HG02870 (cell line): ENCODE data around the gene CFAP73.
"Not testable (repeated sequence)": the region's sequence is repeated elsewhere in the genome, so short reads cannot be mapped to it uniquely, and the experiment has no call there.

ENCODE experiments used
- ATAC-seq: cut with Tn5 transposase; IDR thresholded peaks from one replicate; pipeline ENCODE4 v1.9.1; 2021; ENCODE audit warnings: mild to moderate bottlenecking, moderate library complexity; ENCODE audit not compliant: unreplicated experiment

The CFAP73 gene

DNA sequence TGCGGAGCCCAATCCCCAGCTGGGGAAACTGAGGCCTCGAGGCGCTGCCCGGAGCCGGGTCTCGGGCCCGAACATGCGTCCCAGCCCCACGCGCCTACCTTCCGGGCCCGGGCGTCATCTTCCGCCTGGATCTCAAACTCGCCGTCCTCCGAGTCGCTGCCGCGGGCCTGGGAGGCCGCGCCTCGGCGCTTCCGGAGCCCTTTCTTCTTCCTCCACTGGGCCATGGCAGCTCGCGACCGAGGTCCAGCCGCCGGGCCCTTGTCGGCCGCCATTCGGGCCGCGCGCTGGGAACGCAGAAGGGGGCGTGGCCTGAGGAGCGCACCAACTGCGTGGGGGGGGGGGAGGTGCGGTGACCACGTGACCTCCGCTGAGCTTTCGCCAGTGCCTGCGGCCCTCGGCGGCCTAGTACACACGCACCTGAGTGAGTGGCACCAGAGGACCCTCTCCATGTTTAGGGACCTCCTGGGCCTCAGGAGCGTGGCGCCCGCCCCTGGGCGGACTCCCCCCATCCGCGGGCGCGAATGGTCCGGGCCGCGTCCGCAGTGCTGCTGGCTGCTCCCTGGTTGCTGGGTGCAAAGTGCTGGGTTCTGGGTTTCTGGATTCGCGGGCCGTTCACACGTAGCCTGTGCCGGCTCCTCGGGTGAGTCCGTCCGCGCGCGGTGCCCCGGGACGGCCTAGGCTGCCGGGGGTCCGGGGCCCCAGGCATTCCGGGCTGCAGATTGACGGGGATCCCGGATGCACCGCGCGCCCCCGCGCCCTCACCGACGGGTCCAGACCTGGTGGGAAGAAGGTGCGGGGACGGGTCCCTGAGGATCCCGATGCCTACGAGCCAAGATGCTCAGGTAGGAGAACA is 35.9 kb downstream of the CFAP73 start, which contains the start of the genes DDX54 and RITA1:
TSS of gene DDX54 (minus strand) at position 299 of the 853 bp plus-strand sequence. CDS start at position 272, 27 bp downstream.
TSS of gene RITA1 (plus strand) at position 542 of the 853 bp plus-strand sequence. CDS start 1,026 bp downstream, outside the sequence.
- ATAC-seq: peak; percentile 36

DNA sequence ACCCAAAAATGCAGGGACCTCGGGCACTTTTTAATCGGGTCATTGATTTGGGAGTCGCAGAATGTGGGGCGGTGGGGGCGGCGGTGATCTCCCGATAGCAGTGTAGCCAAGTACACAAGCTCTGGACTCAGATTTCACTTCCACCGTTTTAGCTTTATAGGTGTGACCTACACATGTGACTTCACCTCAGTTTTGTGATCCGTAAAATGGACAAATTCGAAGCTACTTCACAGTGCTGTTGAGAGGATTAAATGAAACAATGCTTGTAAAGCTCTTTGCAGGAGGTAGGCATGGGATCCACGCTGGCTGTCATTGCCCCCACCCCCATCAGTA is 36.5 kb downstream of the CFAP73 start:
- ATAC-seq: no peak

DNA sequence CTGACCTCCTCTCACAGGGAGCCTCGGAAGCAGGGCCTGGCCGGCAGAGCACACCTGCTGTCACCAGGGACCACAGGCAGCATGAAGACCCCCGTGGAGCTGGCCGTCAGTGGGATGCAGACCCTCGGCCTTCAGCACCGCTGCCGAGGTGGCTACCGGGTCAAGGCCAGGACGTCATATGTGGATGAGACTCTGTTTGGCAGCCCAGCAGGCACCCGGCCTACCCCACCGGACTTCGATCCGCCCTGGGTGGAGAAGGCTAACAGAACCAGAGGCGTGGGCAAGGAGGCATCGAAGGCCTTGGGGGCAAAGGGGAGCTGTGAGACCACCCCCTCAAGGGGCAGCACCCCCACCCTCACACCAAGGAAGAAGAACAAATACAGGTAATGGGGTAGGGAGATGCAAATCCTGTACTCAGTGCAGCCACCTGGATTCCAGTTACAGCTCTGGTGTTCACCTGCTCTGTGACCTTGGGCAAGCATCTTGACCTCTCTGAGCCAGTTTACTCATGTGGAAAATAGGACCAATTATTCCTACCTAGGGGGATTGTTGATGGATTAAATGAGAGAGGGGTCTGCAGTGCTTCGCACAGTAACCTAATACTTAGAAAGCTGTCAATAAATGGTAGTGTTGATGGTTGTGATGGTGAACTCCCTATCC is 37.3 kb downstream of the CFAP73 start:
- ATAC-seq: no peak

DNA sequence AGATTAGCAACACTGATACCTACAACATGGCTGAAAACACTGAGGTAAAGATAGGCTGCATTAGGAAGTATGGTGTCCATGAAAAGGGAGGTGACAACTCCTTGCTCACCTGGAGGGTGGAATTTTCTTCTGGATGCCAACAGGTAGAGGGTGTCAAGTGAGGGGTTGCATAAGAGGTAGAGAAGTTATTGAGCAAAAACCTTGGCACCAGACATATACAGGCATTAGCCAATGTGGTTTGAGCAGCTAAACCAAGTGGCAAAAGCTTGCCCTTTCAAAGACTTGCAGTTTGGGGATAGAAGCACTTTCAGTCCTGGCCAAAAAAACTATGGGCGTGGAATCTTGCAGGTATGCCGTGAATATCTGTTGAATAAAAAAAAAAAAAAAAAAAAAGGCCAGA is 39.8 kb downstream of the CFAP73 start:
- no peak for ATAC-seq

DNA sequence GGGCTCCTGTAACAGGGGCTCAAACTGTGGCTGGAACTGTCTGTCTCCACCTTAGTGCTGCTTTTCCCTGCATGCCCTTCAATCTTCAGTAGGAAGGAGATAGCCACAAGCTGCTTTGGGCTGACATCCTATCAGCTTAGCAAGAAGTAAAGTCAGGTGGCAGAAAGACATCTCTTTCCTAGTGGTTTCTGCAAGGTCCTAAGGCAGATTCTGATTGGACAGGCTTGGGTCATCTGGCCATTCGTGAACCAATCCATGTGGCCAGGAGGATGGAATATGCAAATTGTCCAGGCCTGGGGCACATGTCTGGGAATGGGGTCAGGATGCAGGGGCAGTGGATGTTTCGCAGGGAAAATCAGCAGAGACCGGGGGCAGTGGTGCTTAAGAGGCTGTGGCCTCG is 41.2 kb downstream of the CFAP73 start:
- no peak for ATAC-seq

DNA sequence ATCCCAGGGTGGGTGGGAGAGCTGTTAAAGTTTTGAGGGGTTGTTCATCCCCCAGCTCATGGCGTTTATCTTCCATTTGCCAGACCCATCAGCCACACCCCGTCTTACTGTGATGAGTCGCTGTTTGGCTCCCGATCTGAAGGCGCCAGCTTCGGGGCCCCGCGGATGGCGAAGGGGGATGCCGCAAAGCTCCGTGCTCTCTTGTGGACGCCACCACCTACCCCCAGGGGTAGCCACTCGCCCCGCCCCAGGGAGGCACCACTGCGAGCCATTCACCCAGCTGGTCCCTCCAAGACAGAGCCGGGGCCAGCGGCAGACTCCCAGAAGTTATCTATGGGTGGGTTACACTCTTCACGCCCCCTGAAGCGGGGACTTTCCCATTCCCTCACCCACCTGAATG is 41.7 kb downstream of the CFAP73 start:
- no peak for ATAC-seq

DNA sequence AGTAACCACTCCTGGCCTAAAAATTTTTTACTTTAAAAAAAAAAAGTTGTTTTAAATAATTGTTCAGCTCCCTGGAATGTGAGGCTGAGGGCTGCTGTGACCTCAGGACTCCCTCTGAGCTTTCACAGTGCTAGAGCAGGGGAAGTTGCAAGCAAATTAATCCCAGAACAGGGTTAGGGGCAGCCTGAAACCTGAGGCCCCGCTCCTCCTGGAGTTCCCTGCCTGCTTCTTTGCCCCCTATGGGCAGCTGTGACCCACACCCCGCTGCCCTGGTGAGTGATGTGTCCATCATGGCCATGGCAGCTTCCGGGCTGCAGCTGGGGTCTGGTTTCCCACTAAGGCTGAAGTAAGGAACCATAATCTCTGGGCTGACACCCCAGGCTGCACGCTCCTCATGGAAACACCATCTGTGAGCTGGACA is 45.5 kb downstream of the CFAP73 start:
- ATAC-seq: no peak

DNA sequence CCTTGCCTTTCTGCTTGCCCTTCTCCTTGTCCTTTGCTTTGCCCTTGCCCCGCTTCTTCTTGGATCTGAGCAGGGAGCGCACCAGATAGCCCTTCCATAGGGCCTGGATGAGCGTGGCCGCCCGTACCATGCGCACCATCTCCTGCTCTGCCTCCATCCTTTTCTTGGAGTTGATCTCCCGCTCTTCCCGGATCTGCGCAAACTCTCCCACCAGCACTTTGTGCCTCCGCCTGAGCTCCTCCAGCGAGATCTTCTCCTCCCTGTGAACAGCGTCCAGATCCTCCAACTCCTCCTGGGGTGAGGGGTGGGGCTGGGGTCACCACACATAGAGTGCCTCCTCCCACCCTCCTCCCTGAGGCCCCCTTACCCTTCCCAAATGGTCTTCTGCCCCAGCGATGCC is 46.1 kb downstream of the CFAP73 start:
- ATAC-seq: no peak

DNA sequence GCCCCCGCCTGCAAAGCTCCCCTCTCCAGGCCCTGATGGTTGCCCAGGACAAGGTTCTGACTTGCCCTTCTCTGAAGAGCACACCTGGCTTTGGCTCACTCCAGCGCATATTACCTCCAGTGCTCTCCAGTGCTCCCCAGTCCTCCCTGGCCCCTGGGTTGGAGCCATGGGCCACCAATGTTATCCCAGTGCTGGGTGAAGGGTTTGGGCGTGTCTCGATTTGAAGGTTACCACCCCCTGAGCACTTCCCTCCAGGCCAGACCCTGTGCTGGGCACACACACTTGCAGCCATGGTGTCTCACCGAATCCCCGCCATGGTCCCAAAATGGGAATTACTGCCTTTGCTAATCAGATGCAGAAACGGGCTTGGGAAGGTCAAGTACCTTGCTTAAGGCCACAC is 47.1 kb downstream of the CFAP73 start:
- no peak for ATAC-seq

DNA sequence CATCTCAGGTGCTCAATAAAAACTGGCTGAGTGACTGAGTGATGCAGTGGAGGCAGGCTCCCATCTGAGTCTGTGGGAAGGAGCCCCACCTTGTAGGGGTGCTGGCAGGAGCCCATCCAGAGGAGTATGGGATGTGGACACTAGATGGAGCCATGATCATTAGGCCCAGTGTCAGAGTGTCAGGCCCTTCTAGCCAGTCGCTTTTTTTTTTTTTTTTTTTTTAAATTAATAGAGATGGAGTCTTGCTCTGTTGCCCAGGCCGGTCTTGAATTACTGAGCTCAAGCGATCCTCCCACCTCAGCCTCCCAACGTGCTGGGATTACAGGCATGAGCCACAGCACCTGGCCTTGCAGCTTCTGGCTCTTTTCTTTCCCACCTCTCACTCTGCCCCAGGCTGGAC is 47.5 kb downstream of the CFAP73 start:
- ATAC-seq: no peak

DNA sequence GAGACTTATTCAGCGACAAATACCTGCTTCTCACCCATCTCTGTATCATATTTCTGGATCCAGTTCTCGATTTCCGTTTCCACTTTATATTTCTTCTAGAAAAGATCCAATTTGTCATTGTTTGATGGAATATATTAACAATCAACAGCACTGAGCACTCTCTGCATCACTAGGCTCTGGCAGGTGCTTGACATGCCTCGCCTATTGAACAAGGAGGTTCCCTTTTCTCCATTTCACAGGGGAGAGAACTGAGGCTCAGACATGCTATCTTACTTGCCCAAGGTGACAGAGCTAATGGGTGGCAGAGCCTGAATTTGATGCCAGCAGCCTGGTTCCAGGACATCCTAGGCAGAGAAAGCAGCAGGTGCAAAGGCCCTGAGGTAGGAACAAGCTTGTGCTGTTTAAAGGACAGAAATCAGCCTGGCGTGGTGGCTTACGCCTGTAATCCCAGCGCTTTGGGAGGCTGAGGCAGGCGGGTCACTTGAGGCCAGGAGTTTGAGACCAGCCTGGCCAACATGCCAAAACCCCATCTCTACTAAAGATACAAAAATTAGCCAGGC is 48.1 kb downstream of the CFAP73 start:
- ATAC-seq: no peak

DNA sequence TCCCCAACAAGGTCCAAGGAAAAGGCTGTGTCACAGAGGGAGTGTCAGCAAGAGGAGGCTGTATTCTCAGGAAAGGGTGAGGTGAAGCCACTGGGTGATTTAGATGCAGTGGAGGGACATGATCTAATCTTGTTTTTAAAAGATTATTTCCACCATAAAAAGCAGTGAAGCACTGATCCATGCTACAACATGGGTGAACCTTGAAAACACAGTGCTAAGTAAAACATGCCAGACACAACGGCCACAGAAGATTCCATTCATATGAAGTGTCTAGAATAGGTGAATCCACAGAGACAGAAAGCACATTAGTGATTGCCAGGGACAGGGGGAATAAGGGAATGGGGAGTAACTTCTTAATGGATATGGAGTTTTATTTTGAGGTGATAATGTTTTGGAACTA is 48.8 kb downstream of the CFAP73 start:
- no peak for ATAC-seq

DNA sequence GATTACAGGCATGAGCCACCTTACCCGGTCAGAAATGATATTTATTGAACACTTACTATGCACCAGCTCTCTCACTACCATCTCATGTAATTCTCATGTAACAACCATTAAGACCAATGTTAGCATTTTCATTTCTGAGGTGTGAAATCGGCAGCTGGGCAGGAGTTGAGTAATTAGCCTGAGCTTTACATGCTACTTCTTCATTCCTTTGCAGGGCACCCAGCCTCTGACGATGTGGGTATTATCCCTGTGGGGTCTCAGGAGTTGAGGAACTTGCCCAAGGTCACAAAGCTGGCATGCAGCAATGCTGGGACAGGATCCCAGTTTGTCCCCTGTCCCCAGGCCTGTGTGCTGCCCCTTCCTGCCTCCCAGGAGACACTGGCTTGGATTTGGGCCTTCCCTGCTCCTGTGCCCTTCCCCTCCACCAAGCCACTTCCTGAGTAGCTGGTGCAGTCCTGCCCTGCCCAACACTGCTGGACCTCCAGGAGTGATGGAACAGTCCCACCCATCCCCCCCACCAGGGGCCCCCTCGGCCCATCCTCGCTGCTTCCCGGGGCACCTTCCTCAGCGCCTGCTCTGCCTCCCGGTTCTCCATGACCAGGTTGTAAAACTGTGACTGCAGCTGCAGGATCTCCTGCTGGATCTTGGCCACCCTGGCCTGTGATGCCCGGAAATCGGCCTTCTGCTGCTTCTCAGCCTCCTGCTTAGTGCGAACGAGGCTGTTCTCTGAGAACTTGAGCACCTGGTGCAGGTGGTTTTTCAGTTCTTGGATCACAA is 50.7 kb downstream of the CFAP73 start:
- ATAC-seq: no peak

DNA sequence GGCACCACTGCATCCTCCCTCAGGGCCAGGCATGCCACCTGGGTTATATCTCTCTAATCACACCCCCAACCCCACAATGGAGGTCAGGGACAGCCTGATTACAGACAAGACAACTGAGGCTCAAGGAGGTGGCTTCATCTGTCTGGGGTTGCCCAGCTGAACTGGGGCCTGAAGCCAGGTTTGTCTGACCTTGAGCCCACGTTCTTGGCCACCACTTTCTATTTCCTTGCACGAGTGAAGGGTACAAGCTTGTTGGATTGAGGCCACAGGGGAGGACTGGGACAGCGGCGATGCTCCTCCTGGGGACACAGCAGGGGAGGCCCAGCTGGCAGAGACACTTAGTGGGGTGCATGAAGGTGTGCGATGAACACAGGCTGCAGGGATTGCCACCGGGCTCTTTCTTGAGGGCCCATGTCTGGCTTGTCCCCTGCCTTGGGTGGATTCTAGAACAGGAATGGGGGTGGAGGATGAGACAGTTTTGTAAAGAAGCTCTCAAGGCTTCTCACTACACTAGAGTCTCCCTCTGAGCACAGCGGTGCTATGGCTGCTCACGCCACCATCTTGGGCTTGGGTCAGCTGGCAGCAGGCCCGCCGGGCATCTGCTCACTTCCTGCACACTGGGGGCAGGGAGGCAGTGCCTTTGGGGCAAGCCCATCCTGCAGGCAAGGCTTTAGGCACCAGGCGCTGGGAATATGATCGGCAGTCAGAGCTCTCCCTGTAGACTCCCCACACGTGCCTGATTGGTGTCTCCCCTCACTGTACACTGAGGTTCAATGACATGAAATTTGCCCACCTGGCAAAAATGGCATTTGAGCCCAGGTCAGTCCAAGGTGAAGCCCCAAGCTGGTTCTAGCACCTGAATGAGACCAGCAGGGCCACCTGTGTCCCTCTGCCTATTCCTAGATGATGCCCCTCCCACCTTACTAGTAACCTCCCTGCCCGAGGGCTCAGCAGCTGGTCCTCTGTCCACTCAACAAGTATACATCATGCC is 52.0 kb downstream of the CFAP73 start:
- ATAC-seq: no peak

DNA sequence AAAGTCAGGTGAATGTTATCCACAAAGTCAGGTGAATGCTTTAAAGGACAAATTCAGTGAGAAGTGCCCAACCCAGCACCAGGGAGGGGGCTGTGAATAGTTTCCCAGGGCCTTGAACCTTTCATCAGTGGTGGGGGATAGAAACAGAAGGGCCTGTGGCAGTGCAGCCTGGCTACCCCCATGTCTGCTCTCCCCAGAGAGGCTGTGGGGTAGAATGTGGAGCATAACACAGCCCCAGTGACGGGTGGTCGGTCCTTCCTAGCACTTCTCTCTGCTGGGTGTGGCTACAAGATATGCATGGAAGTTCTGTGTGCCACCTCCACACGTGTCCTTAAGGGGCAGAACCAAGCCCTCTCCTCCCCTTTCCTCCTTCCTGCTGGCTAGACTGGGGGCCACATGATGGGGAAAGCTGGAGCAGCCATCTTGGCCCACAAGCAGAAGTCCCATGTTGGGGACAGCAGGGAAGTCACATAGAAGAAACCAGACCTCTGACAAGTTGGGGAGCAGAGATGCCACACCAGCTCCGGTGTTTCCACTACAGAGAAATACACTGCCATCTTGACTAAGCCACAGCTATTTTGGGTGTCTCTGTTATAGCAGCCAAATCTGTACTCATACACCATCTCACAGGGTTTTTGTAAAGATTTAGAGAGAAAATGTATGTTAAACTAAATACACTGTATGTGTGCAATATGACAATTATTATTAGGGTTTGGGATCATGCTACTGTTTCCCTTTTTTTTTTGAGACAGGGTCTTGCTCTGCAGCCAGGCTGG is 53.0 kb downstream of the CFAP73 start:
- no peak for ATAC-seq

DNA sequence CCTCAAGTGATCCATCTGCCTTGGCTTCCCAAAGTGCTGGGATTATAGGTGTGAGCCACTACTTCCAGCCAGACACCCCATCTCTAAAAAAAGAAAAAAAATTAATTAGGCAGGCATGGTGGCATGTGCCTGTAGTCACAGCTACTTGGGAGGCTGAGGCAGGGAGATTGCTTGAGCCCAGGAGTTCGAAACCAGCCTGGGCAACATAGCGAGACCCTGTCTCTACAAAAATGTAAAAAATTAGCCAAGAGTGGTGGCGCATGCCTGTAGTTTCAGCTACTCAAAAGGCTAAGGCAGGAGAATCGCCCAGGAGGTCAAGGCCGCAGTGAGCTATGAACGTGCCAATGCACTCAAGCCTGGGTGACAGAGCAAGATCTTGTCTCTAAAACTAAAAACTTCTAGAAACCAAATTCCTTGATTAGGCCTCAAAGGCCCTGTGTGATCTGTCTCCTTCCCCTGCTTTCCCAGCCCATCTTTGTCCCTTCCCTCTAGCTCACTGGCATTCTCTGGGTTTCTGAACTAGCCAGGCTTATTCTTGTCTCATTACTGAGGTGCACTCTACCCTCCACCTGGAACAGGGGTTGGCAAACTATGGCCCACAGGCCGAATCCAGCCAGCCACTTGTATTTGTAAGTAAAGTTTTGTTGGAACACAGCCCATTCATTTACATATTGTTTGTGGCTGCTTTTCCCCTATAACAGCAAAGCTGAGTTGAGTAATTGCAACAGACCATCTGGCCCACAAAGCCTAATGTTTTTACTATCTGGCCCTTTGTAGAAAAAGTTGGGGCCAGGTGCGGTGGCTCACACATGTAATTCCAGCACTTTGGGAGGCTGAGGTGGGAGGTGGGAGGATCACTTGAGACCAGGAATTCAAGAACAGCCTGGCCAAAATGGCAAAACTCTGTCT is 54.6 kb downstream of the CFAP73 start:
- no peak for ATAC-seq

DNA sequence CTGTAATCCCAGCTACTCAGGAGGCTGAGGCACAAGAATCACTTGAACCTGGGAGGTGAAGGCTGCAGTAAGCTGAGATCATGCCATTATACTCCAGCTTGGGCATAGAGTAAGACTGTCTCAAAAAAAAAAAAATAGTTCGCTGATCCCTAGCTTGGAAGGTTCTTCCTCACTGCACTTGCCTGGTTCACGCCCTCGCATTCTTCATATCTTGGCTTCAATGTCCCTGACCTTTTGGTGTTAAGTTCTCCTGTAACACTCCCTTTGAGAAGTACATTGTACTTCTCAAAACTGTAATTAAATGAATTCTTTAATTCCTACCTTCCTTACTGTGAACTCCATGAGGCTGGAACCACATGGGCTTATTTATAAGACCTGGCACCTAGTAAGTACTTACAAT is 55.3 kb downstream of the CFAP73 start:
- no peak for ATAC-seq

DNA sequence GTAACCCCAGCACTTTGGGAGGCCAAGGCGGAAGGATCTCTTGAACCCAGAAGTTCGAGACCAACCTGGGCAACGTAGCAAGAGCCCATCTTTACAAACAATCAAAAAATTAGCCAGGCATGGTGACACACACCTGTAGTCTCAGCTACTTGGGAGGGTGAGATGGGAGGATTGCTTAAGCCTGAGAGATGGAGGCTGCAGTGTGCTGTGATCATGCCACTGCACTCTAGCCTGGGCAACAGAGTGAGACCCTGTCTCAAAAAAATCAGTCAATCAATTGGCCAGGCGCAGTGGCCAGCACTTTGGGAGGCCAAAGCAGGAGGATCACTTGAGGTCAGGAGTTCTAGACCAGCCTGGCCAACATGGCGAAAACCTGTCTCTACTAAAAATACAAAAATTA is 57.3 kb downstream of the CFAP73 start:
- ATAC-seq: not testable (repeated sequence)
